GM23338 (cell line): Measurements from ENCODE around the gene ANKRD18B.
"Not testable (repeated sequence)": the region's sequence is repeated elsewhere in the genome, so short reads cannot be mapped to it uniquely, and the experiment has no call there.

ENCODE experiments used
- CTCF ChIP-seq, 2 experiments: fragments of 200-600 bp in 1 of 2; sonication (generic) in 1 of 2; conservative IDR thresholded peaks; 2 replicates each; pipeline versions ENCODE4 v1.5.1 to v1.6.1; 2016 to 2017; ENCODE audit warnings: antibody characterized with exemption in 2 of 2, low read depth in 2 of 2, mild to moderate bottlenecking in 2 of 2, moderate library complexity in 1 of 2
- EZH2 ChIP-seq: fragments of 200-600 bp; sonication (generic); IDR thresholded peaks from one replicate; pipeline ENCODE4 v1.8.0; 2017; ENCODE audit warnings: antibody characterized with exemption, mild to moderate bottlenecking, low read depth; ENCODE audit not compliant: unreplicated experiment
- EZH2phosphoT487 ChIP-seq: fragments of 200-600 bp; sonication (generic); IDR thresholded peaks from one replicate; pipeline ENCODE4 v1.8.1; 2018; ENCODE audit warnings: antibody characterized with exemption; ENCODE audit not compliant: unreplicated experiment
- POLR2AphosphoS5 ChIP-seq: IDR thresholded peaks from 2 replicates; pipeline ENCODE4 v1.6.1; 2016; ENCODE audit warnings: antibody characterized with exemption, low read depth
- REST ChIP-seq: IDR thresholded peaks from one replicate; pipeline ENCODE4 v1.6.1; 2018; ENCODE audit warnings: antibody characterized with exemption; ENCODE audit not compliant: unreplicated experiment
- STAT1 ChIP-seq: IDR thresholded peaks from one replicate; pipeline ENCODE4 v1.6.1; 2016; ENCODE audit warnings: antibody characterized with exemption; ENCODE audit not compliant: unreplicated experiment
- ZNF462 ChIP-seq: fragments of 250-450 bp; sonication (Bioruptor Pico); IDR thresholded peaks from 2 replicates; pipeline ENCODE4 v1.5.0; 2020; ENCODE audit warnings: mild to moderate bottlenecking, moderate library complexity

- TF ChIP-seq CTCF (conservative IDR thresholded peaks at IDR 0.05; ENCODE audit: low read depth in 2 of 2); POLR2AphosphoS5; EZH2phosphoT487; REST; EZH2; STAT1; ZNF462 (CRISPR knock-in tag): not testable (repeated sequence)
These were observed 8.6 kb upstream of the ANKRD18B start for GRCh38 chr9:33515342-33515995.
